ENCODE results near the gene VPS26C. TPM values are rescaled to one million over a fixed set of nuclear protein-coding genes. Genes with fewer than 3 reads are reported as not detected.
"Not testable (repeated sequence)": the region's sequence is repeated elsewhere in the genome, so short reads cannot be mapped to it uniquely, and the experiment has no call there.

VPS26C gene
- total RNA-seq (2014; rRNA removed; shearing (Covaris generic)), result 31.4 and 39.9 TPM in 2 replicates

DNA sequence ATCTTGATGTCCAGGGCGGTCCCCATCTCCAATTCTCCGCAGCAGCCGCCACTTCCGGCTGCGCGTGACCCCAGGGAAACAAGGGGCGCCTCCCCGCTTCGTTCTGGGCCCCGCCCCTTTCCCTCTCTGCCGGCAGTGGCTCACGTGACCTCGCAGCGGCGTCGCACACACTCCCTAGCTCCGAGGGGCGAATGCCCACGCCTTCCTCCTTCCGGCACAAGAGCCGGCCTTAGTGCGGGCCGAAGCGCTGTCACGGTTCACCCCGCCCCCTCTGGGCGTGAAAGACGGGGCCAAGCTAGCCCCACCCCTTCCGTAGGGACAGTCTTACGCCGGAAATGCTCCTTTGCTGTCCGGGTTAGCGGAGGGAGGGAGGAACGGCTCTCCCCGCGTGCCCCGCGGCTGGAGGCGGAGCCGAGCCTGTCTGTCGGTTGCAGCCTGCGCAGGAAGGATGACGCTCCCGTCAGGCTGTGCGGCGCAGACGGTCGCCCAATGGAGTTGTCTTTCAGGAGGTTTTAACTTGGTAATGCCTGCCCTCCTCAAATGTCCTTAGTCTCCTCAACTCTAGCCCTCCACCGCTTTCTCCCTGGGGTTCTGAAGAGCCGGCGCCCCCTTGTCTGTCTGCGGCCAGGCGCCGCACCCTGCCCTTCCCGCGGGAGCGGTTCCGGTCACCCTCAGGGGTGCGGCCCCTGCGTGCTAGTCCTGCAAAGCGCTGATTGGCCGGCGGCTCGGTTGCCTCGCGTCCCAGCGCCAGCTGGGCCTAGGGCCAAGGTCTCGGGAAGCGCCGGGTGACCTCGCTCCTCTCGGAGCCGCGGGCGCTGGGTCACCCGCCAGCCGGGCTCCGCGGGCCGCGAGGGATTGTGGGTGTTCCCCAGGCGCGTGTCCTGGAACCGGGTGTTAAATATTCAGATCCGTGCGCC is at the start of gene VPS26C:
Gene VPS26C (minus strand): TSS at position 66 of the 917 bp plus-strand sequence. CDS start 40 bp downstream, at position 26.
- Histone ChIP-seq H3K36me3 (no peaks in the 10 kb centered on the region), H3K27me3 (replicated peaks) (no peaks in the 10 kb centered on the region), H3K27ac (peak within 1 kb of the TSS; percentile 99), H3K9me3 (replicated peaks) (no peaks in the 10 kb centered on the region), H3K4me3 (peak within 1 kb of the TSS; percentile 56), H3K4me1 (replicated peaks) (peaks cover 4% of the 10 kb centered on the region; the same call in 1 of the 2 replicates)
- peak; percentile 99 to 100 for DNase-seq (ENCODE audit: low read depth in 1 of 2, low spot score in 2 of 2)

DNA sequence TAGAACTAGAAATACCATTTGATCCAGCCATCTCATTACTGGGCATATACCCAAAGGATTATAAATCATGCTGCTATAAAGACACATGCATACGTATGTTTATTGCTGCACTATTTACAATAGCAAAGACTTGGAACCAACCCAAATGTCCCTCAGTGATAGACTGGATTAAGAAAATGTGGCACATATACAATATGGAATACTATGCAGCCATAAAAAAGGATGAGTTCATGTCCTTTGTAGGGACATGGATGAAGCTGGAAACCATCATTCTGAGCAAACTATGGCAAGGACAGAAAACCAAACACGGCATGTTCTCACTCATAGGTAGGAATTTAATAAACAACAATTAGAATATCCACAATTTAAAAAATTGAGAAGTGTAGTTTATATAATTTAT is 48.9 kb upstream of the VPS26C start:
- not testable (repeated sequence) for H3K9me3 ChIP-seq (replicated peaks); H3K4me1 ChIP-seq (replicated peaks); H3K27ac ChIP-seq; H3K4me3 ChIP-seq; H3K27me3 ChIP-seq (replicated peaks); H3K36me3 ChIP-seq; DNase-seq (ENCODE audit: low read depth in 1 of 2, low spot score in 2 of 2)

- Histone ChIP-seq H3K27ac (no peak overlapping the region), H3K4me1 (replicated peaks) (no peaks in the 10 kb centered on the region), H3K9me3 (replicated peaks) (no peaks in the 10 kb centered on the region), H3K27me3 (replicated peaks) (no peaks in the 10 kb centered on the region), H3K4me3 (no peak overlapping the region), H3K36me3 (no peaks in the 10 kb centered on the region)
- no peak for DNase-seq (ENCODE audit: low read depth in 1 of 2, low spot score in 2 of 2)
These were observed 33.1 kb upstream of the VPS26C start for GRCh38 chr21:37300114-37300751.

DNA sequence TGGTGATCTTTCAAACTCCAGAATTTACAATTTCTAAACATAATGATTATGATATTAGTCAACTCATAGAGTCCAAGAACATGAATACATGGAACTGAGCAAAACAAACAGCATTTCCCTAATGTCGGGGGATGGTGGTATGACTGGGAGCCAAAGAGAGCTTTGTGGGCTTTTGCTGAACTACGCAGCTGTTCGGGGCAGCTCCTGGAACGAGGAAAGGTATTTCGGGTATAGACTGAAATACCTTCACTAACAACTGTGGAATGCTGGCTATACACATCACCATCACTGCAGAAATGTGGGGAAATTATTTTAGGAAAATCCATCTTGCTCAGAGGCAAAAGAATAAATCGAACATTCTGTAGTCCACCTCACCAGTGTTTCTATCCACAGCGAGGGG is 30.2 kb upstream of the VPS26C start:
- no peak overlapping the region for H3K27ac ChIP-seq
- DNase-seq (ENCODE audit: low read depth in 1 of 2, low spot score in 2 of 2), result no peak
- no peak overlapping the region for H3K4me3 ChIP-seq

DNA sequence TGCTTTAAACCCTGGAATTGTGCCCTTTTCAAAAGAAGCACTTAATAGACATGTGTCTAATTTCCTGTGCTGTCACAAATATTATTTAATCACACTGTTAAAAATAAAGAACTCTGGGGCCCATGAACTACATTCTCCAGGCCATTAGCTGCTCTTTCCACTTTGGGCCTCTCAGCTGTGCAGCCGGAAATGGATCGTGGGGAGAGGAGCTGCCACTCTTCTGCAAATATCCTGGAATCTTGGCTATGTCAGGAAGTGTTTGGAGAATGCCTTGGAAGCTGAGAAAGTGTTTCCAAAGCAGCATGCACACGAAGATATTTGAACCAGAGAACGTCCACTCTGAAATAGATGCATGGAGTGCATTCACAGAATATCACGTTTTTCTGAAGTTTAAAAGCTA is 27.5 kb upstream of the VPS26C start:
- no peaks in the 10 kb centered on the region for H3K27me3 ChIP-seq (replicated peaks)

More for the DNA sequence above, 30.2 kb upstream of the VPS26C start:
- H3K9me3 ChIP-seq (replicated peaks), result no peaks in the 10 kb centered on the region
- H3K4me1 ChIP-seq (replicated peaks), result no peaks in the 10 kb centered on the region
- no peaks in the 10 kb centered on the region for H3K36me3 ChIP-seq
- H3K27me3 ChIP-seq (replicated peaks), result no peaks in the 10 kb centered on the region

DNA sequence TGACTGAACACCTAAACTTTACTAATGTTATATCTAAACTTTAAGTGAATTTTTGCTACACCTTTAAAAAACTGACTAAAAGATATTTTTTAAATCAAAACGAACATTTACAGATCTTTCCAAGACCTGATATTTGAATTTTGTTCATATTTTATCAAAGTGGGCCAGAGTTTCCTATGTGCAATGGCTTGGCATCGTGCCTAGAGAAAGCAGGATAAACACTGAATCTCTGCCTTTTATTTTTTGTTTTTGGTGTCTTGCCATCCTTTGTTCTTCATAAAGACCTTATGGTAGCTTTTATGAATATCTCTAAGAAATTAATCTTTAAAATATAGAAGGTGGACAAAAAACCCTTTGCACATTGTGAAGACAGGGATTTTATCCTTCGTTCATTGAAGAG is 25.8 kb upstream of the VPS26C start:
- H3K27ac ChIP-seq, result no peak overlapping the region
- no peaks in the 10 kb centered on the region for H3K27me3 ChIP-seq (replicated peaks)
- no peak overlapping the region for H3K4me3 ChIP-seq
- no peak for DNase-seq (ENCODE audit: low read depth in 1 of 2, low spot score in 2 of 2)
- 0 out of 2 replicates have a peak, but pooled peaks cover 2% of the 10 kb centered on the region for H3K9me3 ChIP-seq (replicated peaks)
- H3K36me3 ChIP-seq, result no peaks in the 10 kb centered on the region
- no peaks in the 10 kb centered on the region for H3K4me1 ChIP-seq (replicated peaks)

More for the DNA sequence above, 27.5 kb upstream of the VPS26C start:
- 0 out of 2 replicates have a peak, but pooled peaks cover 2% of the 10 kb centered on the region for H3K9me3 ChIP-seq (replicated peaks)
- no peaks in the 10 kb centered on the region for H3K36me3 ChIP-seq
- H3K4me1 ChIP-seq (replicated peaks), result no peaks in the 10 kb centered on the region
- DNase-seq (ENCODE audit: low read depth in 1 of 2, low spot score in 2 of 2), result no peak
- H3K27ac ChIP-seq, result no peak overlapping the region
- H3K4me3 ChIP-seq, result no peak overlapping the region

DNA sequence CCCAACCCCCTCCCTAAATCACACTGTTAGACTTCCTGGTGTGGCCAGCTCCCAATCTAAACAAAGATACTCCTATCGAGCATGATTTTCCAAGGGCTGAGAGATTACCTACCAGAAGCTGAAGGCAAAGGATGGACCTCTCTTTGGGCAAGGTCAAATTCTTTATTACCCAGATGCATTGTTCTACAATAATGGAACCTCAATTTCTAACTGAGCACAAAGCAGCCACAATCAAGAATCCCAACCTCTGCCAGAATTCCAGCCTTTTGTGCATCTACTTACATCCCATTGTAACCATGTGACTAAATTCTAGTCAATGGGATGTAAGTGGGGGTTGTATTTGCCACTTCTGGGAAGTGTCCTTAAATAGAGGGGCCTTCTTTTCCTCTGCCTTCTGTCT is 24.9 kb upstream of the VPS26C start:
- no peak overlapping the region for H3K4me3 ChIP-seq
- DNase-seq (ENCODE audit: low read depth in 1 of 2, low spot score in 2 of 2), result no peak
- H3K36me3 ChIP-seq, result no peaks in the 10 kb centered on the region
- 0 out of 2 replicates have a peak, but pooled peaks cover 2% of the 10 kb centered on the region for H3K9me3 ChIP-seq (replicated peaks)
- H3K4me1 ChIP-seq (replicated peaks), result no peaks in the 10 kb centered on the region
- H3K27me3 ChIP-seq (replicated peaks), result no peaks in the 10 kb centered on the region
- no peak overlapping the region for H3K27ac ChIP-seq

DNA sequence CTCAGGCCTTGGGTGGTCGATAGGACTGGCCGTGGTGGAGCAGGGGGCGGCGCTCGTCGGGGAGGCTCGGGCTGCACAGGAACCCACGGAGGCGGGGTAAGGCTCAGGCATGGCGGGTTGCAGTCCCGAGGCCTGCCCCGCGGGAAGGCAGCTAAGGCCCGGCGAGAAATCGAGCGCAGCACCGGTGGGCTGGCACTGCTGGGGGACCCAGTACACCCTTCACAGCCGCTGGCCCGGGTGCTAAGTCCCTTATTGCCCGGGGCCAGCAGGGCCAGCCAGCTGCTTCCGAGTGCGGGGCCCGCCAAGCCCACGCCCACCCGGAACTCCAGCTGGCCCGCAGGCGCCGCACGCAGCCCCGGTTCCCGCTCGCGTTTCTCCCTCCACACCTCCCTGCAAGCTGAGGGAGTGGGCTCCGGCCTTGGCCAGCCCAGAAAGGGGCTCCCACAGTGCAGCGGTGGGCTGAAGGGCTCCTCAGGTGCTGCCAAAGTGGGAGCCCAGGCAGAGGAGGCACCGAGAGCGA is 16.1 kb upstream of the VPS26C start:
- DNase-seq (ENCODE audit: low read depth in 1 of 2, low spot score in 2 of 2); H3K4me1 ChIP-seq (replicated peaks); H3K4me3 ChIP-seq; H3K27ac ChIP-seq; H3K36me3 ChIP-seq; H3K27me3 ChIP-seq (replicated peaks); H3K9me3 ChIP-seq (replicated peaks): not testable (repeated sequence)

- H3K27me3 ChIP-seq (replicated peaks); H3K9me3 ChIP-seq (replicated peaks); H3K36me3 ChIP-seq; H3K4me3 ChIP-seq; H3K27ac ChIP-seq; H3K4me1 ChIP-seq (replicated peaks); DNase-seq (ENCODE audit: low read depth in 1 of 2, low spot score in 2 of 2): not testable (repeated sequence)
These were observed 15.5 kb upstream of the VPS26C start for GRCh38 chr21:37282602-37283001.

- DNase-seq (ENCODE audit: low read depth in 1 of 2, low spot score in 2 of 2), result no peak
- Histone ChIP-seq H3K27me3 (replicated peaks) (no peaks in the 10 kb centered on the region), H3K27ac (no peak overlapping the region), H3K4me3 (no peak overlapping the region), H3K4me1 (replicated peaks) (no peaks in the 10 kb centered on the region), H3K9me3 (replicated peaks) (no peaks in the 10 kb centered on the region), H3K36me3 (no peaks in the 10 kb centered on the region)
These were observed 14.9 kb upstream of the VPS26C start for GRCh38 chr21:37281993-37282392.

GRCh38 chr21:37281579-37281978 is 14.4 kb upstream of the VPS26C start:
- Histone ChIP-seq H3K27me3 (replicated peaks) (no peaks in the 10 kb centered on the region), H3K36me3 (no peaks in the 10 kb centered on the region), H3K27ac (no peak overlapping the region), H3K4me3 (no peak overlapping the region), H3K9me3 (replicated peaks) (no peaks in the 10 kb centered on the region), H3K4me1 (replicated peaks) (no peaks in the 10 kb centered on the region)
- no peak for DNase-seq (ENCODE audit: low read depth in 1 of 2, low spot score in 2 of 2)

- not testable (repeated sequence) for H3K27ac ChIP-seq; H3K4me1 ChIP-seq (replicated peaks); H3K27me3 ChIP-seq (replicated peaks); H3K36me3 ChIP-seq; H3K4me3 ChIP-seq; DNase-seq (ENCODE audit: low read depth in 1 of 2, low spot score in 2 of 2); H3K9me3 ChIP-seq (replicated peaks)
These were observed 12.1 kb upstream of the VPS26C start for GRCh38 chr21:37279271-37279670.

DNA sequence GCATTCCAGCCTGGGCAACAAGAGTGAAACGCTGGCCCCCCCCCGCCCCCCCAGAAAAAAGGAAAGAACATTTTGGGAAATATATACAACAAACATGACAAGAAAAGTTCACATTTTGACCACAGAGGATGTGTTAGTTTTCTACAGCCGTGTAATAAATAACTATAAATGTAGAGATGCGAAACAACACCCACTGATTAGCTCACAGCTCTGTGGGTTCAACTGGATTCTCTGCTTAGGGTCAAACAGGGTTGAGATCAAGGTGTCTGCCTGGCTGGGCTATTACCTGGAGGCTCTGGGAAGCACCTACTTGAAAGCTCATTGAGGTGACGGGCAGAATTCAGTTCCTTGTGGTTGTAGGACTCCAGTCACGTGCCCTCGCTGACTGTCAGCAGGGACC is 11.1 kb upstream of the VPS26C start:
- no peaks in the 10 kb centered on the region for H3K27me3 ChIP-seq (replicated peaks)
- no peaks in the 10 kb centered on the region for H3K36me3 ChIP-seq
- no peak overlapping the region for H3K27ac ChIP-seq
- no peaks in the 10 kb centered on the region for H3K4me1 ChIP-seq (replicated peaks)
- no peaks in the 10 kb centered on the region for H3K9me3 ChIP-seq (replicated peaks)
- DNase-seq (ENCODE audit: low read depth in 1 of 2, low spot score in 2 of 2), result no peak
- H3K4me3 ChIP-seq, result no peak overlapping the region

DNA sequence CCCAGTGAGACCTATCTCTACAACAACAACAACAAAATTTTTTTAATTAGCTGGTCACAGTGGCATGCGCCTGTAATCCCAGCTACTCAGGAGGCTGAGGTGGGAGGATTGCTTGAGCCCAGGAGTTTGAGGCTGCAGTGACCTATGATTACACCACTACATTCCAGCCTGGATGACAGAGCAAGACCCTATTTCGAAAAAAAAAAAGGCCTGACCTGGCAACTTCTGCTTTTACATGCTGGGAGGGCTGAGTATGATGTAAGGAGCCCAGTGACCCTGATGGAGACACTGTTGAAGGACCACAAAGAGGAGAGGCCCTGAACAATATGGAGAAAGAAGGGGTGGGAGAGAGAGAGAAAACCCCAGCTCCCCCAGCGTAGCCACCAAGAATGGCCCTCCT is 9.2 kb upstream of the VPS26C start:
- Histone ChIP-seq H3K4me3 (no peak overlapping the region), H3K36me3 (no peaks in the 10 kb centered on the region), H3K9me3 (replicated peaks) (no peaks in the 10 kb centered on the region), H3K4me1 (replicated peaks) (no peaks in the 10 kb centered on the region), H3K27ac (no peak overlapping the region), H3K27me3 (replicated peaks) (no peaks in the 10 kb centered on the region)
- DNase-seq (ENCODE audit: low read depth in 1 of 2, low spot score in 2 of 2), result no peak

Measured in SJSA1 (cell line).